Spleen (tissue), 11 donors: ENCODE data around the gene FOXL2NB. TPM values are rescaled to one million over a fixed set of nuclear protein-coding genes. Genes with fewer than 3 reads are reported as not detected.
A peak's percentile ranks its signal among the peaks of the same experiment; 100 is the strongest.

Experiments
- DNase-seq: peaks from one replicate; pipeline ENCODE4 v3.0.0-alpha.2; 2020
- H3K27ac ChIP-seq, 8 donors: fragments of 200-600 bp; sonication (generic) in 7 of 8; 1 replicate in 4 of 8; 2 replicates in 4 of 8; pipeline versions ENCODE4 v1.5.0 to v1.8.0; 2016 to 2021; ENCODE audit warnings: inconsistent platforms in 4 of 8, mild to moderate bottlenecking in 4 of 8, moderate library complexity in 1 of 8
- H3K27me3 ChIP-seq, 7 donors: fragments of 200-600 bp; sonication (generic) in 6 of 7; replicated peaks in 1 of 7; 1 replicate in 4 of 7; 2 replicates in 3 of 7; pipeline versions ENCODE4 v1.5.0 to v1.8.0; 2016 to 2021; ENCODE audit warnings: inconsistent platforms in 3 of 7, mild to moderate bottlenecking in 1 of 7
- H3K36me3 ChIP-seq, 6 donors: fragments of 200-600 bp; sonication (generic) in 5 of 6; 1 replicate in 4 of 6; 2 replicates in 2 of 6; pipeline versions ENCODE4 v1.5.0 to v1.8.0; 2016 to 2021; ENCODE audit warnings: inconsistent platforms in 2 of 6
- H3K4me1 ChIP-seq, 6 donors: fragments of 200-600 bp; sonication (generic) in 5 of 6; 1 replicate in 3 of 6; 2 replicates in 3 of 6; pipeline versions ENCODE4 v1.5.0 to v1.8.0; 2016 to 2021; ENCODE audit warnings: inconsistent platforms in 3 of 6
- H3K4me3 ChIP-seq, 8 donors: fragments of 200-600 bp; sonication (generic) in 7 of 8; 1 replicate in 4 of 8; 2 replicates in 4 of 8; pipeline versions ENCODE4 v1.5.0 to v1.8.0; 2016 to 2021; ENCODE audit warnings: inconsistent platforms in 4 of 8, mild to moderate bottlenecking in 4 of 8, moderate library complexity in 2 of 8
- H3K9me3 ChIP-seq, 8 donors: fragments of 200-600 bp; sonication (generic) in 7 of 8; 1 replicate in 4 of 8; 2 replicates in 4 of 8; pipeline versions ENCODE4 v1.5.0 to v1.8.0; 2016 to 2021; ENCODE audit warnings: inconsistent platforms in 4 of 8
- CTCF ChIP-seq, 11 experiments: fragments of 200-600 bp in 7 of 11; fragments of 450-650 bp in 4 of 11; sonication (generic) in 4 of 11; IDR thresholded peaks in 8 of 11; conservative IDR thresholded peaks in 3 of 11; 1 replicate in 7 of 11; 2 replicates in 4 of 11; pipeline versions ENCODE4 v1.4.0 to v1.8.0; 2016 to 2021; ENCODE audit warnings: antibody characterized with exemption in 11 of 11, inconsistent platforms in 4 of 11, mild to moderate bottlenecking in 1 of 11
- POLR2A ChIP-seq, 3 donors: fragments of 450-650 bp; IDR thresholded peaks; one replicate each; pipeline ENCODE4 v1.5.1; 2017; ENCODE audit warnings: antibody characterized with exemption in 3 of 3, mild to moderate bottlenecking in 1 of 3
- POLR2AphosphoS5 ChIP-seq, 3 donors: sonication (generic); formaldehyde crosslinking; IDR thresholded peaks; one replicate each; pipeline ENCODE4 v1.5.1; 2017; ENCODE audit warnings: antibody characterized with exemption in 3 of 3
- WGBS, 5 donors: extraction: QIAGEN DNeasy Blood & Tissue Kit in 3 of 5; methylation state at CpG; one replicate each; pipeline versions ENCODE4 v1.1.5 to v1.1.7; 2013 to 2018; 5-methylcytosine and 5-hydroxymethylcytosine counted together
- intact Hi-C: fragments of 100-400 bp; cut with DNase I; formaldehyde crosslinking; loops from one replicate; pipeline ENCODE4 v1.15.0; 2023; ENCODE audit warnings: low total_unique reads
- polyA plus RNA-seq, 3 donors: library from polyadenylated mRNA; stranded (reverse); fragments of 200-250 nt; gene quantifications; one replicate each; pipeline ENCODE4 v1.2.1, GENCODE V29; 2013
- total RNA-seq, 7 donors: library from RNA; depleted of rRNA in 3 of 7; stranded (reverse); fragments of >200 nt in 3 of 7; fragmentation: NEBNext Ultra II Directional in 4 of 7; extraction: Animal tissue kit (Norgen Biotek cat#: 25700) in 4 of 7; gene quantifications; one replicate each; pipeline versions ENCODE4 v1.1.0 to v1.2.1, GENCODE V29; 2016 to 2021
- donor health status: healthy with polysubstance abuse.
- donor health status: DM: no; HTN: no; CAD: no; lungs with moderate emphysema.
- donor health status: DM: no; HTN: no; CAD: no.
- donor health status: Bipolar disorder and iron deficiency.
- donor health status: healthy.
- donor health status: DM: no; HTN: no; CAD: no.
- donor health status: DM: yes; HTN: yes; CAD: no.

FOXL2NB gene
- total and polyA plus RNA-seq, 10 donors, result 0.04 TPM; not detected in 9

GRCh38 chr3:138949002-138949418 is 2.0 kb downstream of the FOXL2NB start:
- H3K27ac ChIP-seq, result no peak overlapping the region
- peaks cover 10 to 100% (median 76%) of the 10 kb centered on the region in 7 donors for H3K27me3 ChIP-seq
- intact Hi-C loops, result no loop called here
- no peak for TF ChIP-seq POLR2AphosphoS5 (IDR thresholded peaks at IDR 0.05)
- no peak for TF ChIP-seq CTCF (IDR thresholded peaks at IDR 0.05 in 8 of 11, conservative IDR thresholded peaks at IDR 0.05 in 3 of 11)
- no peak for TF ChIP-seq POLR2A (IDR thresholded peaks at IDR 0.05)
- H3K4me1 ChIP-seq, result peaks cover 31 to 58% (median 48%) of the 10 kb centered on the region in 6 donors
- H3K36me3 ChIP-seq, result no peaks in the 10 kb centered on the region
- H3K4me3 ChIP-seq, result no peak overlapping the region
- DNase-seq, result no peak
- H3K9me3 ChIP-seq, result no peaks in the 10 kb centered on the region
- WGBS, 5 donors, result 17 to 42% (median 37%) methylated on average over 5 of the region's 5 CpGs

- no peak overlapping the region for H3K27ac ChIP-seq
- DNase-seq, result no peak
- intact Hi-C loops, result no loop called here
- no peak for TF ChIP-seq POLR2A (IDR thresholded peaks at IDR 0.05)
- no peak for TF ChIP-seq CTCF (IDR thresholded peaks at IDR 0.05 in 8 of 11, conservative IDR thresholded peaks at IDR 0.05 in 3 of 11)
- no peak for TF ChIP-seq POLR2AphosphoS5 (IDR thresholded peaks at IDR 0.05)
- no peaks in the 10 kb centered on the region for H3K36me3 ChIP-seq
- peak overlapping the region in 7 of 8 donors; percentile 11 to 65 (median 31) for H3K4me3 ChIP-seq
- WGBS, 5 donors, result 3 to 8% (median 4%) methylated on average over 22 to 27 of the region's 27 CpGs
- peaks cover 30 to 53% (median 43%) of the 10 kb centered on the region in 6 donors for H3K4me1 ChIP-seq
- H3K9me3 ChIP-seq, result no peaks in the 10 kb centered on the region
- peaks cover 10 to 100% (median 71%) of the 10 kb centered on the region in 7 donors for H3K27me3 ChIP-seq
Measured at GRCh38 chr3:138949445-138950005, 2.5 kb downstream of the FOXL2NB start.

GRCh38 chr3:138950006-138950644 is 3.1 kb downstream of the FOXL2NB start:
- intact Hi-C loops, result no loop called here
- 2 to 4% (median 2%) methylated on average over 15 to 53 of the region's 53 CpGs for WGBS, 5 donors
- Histone ChIP-seq H3K27me3 (peaks cover 7 to 100% (median 65%) of the 10 kb centered on the region in 7 donors), H3K36me3 (no peaks in the 10 kb centered on the region), H3K4me3 (peak overlapping the region; percentile 7 to 65 (median 29)), H3K9me3 (no peaks in the 10 kb centered on the region), H3K27ac (no peak overlapping the region), H3K4me1 (peaks cover 24 to 47% (median 37%) of the 10 kb centered on the region in 6 donors)
- TF ChIP-seq POLR2AphosphoS5 (IDR thresholded peaks at IDR 0.05) (peak in 1 of 3 donors; percentile 36), CTCF (IDR thresholded peaks at IDR 0.05 in 8 of 11, conservative IDR thresholded peaks at IDR 0.05 in 3 of 11) (no peak), POLR2A (IDR thresholded peaks at IDR 0.05) (no peak)
- no peak for DNase-seq

- Histone ChIP-seq H3K9me3 (no peaks in the 10 kb centered on the region), H3K27me3 (peaks cover 5 to 100% (median 60%) of the 10 kb centered on the region in 7 donors), H3K4me1 (peaks cover 21 to 41% (median 32%) of the 10 kb centered on the region in 6 donors), H3K4me3 (no peak overlapping the region), H3K36me3 (no peaks in the 10 kb centered on the region), H3K27ac (no peak overlapping the region)
- 79 to 85% (median 80%) methylated on average over 7 to 8 of the region's 8 CpGs for WGBS, 5 donors
- TF ChIP-seq CTCF (IDR thresholded peaks at IDR 0.05 in 8 of 11, conservative IDR thresholded peaks at IDR 0.05 in 3 of 11) (no peak), POLR2AphosphoS5 (IDR thresholded peaks at IDR 0.05) (no peak), POLR2A (IDR thresholded peaks at IDR 0.05) (no peak)
- intact Hi-C loops, result no loop called here
- no peak for DNase-seq
Measured at GRCh38 chr3:138950701-138951100, 3.7 kb downstream of the FOXL2NB start.
